DMS 273 (cell line): ENCODE data around the gene CAMK1G.

Experiments used
- DNase-seq: peaks from one replicate; lab custom pipeline; 2025; ENCODE audit not compliant: unreplicated experiment; lab: John Stamatoyannopoulos, UW

The CAMK1G gene

DNA sequence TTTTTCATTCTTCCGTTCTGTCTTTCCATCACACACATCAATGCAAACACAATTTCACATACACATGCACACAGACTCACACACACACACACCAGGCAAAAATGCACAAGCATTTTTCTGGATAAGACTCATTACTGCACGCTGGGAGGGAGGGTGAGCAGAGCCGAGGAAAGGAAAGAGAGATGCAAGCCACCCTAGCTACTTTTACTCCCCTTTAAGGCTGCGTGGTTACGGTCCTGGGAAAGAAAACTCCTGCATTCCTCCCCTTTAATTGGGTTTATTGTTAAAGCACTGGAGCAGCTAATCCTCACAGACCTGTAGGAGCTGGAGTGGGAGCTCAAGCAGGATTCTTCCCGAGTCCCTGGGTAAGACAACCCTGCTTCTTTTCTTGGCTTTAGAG is at the start of gene CAMK1G:
Gene CAMK1G, plus strand, starts transcription at position 307 of the 400 bp plus-strand sequence. CDS start 11,270 bp downstream, outside the sequence.
- DNase-seq: peak; percentile 69

DNA sequence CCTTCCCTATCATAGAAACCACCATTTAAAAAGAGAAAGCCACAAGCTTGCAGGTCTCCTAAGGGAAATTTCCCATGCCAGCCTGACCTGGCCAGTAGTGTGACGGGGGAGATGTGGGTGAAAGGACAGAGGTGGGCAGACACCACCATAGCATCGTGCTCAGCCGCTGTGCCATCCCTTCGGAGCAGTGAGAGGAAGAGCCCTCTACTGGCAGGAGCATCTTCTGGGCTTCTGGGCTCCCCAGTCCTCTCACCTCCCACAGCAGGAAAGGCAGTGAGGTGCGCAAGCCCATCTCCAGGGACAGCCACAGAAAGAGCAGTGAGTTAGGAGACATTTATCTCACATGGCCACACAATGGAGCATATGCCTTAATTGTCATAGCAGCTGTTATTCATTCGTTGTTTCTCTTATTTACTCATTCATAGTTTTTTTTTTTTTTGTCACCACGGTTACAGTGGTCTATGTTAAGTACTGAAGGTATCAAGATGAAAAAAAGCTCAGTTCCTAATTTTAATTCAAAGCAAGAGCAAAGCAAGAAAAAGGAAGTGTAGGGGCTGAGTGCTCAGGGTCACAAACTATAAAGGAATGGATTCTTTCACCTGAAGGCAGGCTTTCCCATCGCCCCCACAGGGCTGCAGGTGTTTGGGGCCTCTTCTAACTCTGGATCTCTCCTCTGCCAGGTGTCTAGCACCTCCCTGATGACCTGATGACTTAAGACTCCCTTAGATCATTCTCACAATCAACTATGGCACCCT is 48.8 kb upstream of the CAMK1G start:
- DNase-seq: no peak

- no peak for DNase-seq
Measured at GRCh38 chr1:209536843-209537242, 46.7 kb upstream of the CAMK1G start.

- DNase-seq: no peak
Measured at GRCh38 chr1:209537336-209538114, 46.0 kb upstream of the CAMK1G start.

GRCh38 chr1:209539576-209539975 is 43.9 kb upstream of the CAMK1G start:
- no peak for DNase-seq

DNA sequence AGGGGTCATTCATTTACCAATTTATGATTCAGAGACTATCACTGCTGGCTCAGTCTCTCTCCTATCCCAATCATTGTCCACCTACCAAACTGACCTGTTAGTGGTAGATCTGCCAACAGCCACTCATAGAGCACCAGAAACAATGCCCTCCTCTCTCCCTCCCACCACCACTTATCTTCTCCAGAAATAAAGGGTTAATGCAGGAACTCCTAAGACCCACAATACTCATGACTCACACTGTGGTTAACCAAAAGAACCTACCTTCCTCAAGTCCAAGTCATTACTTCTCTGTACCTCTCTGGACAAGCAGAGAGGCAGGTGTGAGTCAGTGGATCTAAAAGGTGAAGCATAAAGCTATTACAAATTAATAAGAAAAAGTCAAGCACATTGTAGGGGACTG is 40.9 kb upstream of the CAMK1G start:
- no peak for DNase-seq

DNA sequence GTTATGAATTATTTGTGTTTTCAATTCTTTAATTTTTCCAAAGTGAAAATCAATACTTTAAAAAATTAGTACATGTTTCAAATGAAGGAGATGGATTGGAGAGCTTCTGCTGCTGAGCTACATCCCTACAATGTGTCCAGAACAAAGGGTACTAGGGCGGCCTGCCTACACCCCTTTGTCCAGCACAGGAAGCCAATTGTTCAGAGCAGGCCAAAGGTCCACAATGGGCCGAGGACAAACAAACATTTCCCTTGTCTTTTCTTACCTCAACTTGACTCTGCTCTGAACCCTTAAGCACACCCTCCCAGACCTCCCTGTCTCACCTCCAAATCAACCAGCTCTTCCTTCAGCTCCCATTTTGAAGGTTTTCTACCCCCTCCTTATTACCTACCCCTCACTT is 39.4 kb upstream of the CAMK1G start:
- no peak for DNase-seq

DNA sequence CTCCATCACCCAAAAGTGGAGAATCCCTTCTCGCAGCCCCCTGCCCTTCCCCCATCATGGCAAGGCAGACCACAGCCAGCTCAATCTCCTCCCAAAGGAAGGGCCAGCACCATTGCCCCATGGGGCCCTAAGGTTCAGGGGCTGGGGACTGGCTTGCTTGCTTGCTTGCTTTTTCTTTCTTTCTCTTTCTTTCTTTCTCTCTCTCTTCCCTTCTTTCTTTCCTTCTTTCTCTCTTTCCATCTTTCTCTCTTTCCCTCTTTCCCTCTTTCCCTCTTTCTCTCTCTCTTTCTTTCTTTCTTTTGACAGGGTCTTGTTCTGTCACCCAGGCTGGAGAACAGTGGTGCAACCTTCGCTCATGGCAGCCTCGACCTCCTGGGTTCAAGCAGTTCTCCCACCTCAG is 38.1 kb upstream of the CAMK1G start:
- DNase-seq: no peak

DNA sequence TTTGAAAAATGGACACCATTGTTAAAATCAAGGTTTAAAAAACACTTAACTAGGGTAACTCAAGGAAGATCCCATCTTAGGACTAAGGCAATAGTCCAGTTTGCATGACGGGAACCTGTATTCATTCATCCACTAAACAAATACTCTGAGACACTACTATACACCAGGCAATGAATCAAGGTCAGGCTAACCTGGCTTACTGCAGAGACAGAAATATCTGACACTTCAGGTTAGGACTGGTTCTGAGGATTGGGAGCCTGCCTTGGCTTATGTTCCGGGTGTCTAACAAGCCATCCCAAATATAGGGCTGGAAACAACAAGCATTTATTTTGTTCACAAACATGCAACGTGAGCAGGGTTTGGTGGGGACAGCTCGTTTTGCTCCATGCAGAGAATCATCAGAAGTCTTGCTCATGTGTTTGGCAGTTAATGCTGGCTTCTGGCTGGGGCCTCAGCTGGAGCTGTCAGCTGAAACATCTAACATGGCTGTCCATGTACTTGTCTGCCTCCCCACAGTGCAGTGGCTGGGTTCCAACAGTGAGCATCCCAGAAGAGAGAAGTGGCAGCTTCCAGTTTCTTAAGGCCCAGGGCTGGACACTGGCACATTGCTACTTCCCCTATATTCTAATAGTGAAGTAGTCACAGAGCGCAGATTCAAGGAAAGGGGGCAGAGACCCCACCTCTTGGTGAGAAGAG is 37.0 kb upstream of the CAMK1G start:
- DNase-seq: no peak

DNA sequence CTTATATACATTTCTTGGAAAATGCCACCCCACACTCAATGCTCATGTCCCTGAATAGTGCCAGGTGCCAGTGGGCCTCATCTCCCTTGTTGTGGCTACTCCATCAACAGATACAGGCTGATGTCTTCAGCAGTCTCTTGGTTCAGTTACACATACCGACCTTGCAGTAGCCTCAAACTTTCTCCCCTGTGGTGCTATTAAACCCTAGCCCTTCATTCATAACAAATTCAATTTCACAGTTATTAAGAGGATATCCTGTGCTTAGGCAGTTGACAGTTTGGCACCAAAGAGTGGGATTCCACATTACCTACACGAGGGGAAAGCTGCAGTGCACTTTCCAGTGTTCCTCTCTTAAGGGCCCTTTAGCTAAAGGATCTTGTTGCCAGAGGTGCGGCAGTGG is 35.9 kb upstream of the CAMK1G start:
- DNase-seq: no peak

DNA sequence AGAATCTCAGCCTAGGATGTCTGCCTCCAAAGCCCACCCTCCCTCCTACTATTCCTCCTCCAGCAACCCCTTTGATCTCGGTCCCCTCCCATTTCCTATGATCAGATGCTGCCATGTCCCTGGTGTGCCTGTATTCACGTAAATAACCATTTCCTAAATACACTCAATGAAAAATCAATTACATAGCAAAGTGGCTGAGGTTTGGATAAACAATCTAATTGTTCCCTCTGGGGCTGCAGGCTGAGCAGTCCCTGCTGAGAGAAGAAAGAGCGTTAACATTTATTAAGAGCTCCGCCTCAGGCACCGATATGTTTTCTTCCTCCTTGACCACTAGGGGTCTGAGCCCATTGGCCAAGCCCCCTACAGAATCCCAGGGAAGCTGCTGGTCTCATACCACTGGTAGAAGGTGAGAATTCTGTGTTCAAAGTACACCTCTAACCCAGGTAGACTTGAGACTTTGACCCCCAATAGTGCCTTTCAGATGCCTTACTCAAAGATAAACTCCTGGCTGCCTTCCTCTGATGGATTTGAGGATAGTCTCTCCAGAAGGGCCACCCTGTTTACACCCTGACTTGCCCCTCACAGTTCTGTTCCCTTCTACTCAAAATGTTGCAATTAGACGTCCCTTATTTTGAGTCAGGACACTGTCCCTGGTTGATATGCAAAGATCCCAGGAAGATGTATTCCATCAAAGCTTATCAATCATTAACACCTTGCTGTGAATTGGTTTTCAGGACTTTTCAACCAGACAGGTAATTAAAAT is 33.9 kb upstream of the CAMK1G start:
- peak; percentile 38 for DNase-seq

GRCh38 chr1:209550519-209550918 is 33.0 kb upstream of the CAMK1G start:
- no peak for DNase-seq

DNA sequence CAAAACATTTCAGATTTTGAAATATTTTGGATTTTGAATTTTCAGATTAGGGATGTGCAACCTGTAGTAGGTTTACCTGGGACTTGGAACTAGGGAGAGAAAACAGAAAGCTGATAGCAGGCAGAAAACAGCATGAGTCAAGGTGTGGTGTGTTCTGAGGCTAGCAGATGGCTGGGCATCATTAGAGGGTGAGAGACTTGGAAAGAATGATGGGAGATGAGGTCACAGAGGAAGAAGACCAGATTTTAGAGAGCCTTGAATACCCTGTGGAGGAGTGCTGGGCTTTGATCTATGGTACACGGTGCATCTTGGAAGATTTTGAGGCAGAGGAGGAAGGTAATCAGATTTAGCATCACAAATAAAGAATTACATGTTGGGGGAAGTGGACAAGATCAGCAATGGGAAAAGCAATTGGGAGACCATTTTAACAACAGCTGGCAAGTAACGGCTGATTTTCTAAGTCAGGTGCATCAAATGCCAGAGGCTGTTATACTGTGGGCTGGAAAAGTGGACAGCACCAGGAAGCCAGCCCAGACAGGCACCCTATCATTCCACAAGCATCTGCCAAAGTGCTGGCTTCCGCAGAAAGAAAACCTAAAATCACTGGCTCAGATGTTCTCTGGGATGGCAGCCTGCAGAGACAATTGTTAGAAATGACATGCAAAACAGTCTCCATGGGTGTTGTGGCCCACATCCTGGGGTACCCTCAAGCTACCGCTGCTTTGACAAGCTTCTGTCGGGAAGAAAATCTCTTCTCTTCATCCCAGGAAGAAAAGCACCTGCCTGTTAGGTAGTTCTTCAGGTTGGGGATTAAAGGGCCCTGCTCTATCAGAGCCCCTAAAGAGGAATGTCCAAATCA is 30.9 kb upstream of the CAMK1G start:
- peak; percentile 73 for DNase-seq

GRCh38 chr1:209554761-209555611 is 28.5 kb upstream of the CAMK1G start:
- no peak for DNase-seq

GRCh38 chr1:209556162-209556690 is 27.3 kb upstream of the CAMK1G start:
- DNase-seq: no peak

DNA sequence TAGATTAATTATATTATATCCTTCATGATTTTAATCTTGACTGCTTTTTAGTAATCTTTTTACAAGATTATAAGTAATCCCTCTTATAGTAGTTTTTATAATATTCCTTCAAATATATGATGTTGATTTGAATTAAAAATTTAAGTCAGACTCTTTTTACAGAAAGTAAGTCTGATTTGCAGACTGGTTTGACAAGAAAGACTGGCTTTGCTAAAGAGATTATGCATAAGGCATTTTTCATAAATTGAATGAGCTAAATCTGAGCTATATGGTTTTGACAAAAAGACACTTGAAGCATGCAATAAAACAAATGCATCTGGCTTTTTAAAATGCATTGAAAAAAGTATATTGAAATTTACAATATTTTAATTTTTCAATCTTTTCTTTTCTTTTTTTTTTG is 26.3 kb upstream of the CAMK1G start:
- no peak for DNase-seq

DNA sequence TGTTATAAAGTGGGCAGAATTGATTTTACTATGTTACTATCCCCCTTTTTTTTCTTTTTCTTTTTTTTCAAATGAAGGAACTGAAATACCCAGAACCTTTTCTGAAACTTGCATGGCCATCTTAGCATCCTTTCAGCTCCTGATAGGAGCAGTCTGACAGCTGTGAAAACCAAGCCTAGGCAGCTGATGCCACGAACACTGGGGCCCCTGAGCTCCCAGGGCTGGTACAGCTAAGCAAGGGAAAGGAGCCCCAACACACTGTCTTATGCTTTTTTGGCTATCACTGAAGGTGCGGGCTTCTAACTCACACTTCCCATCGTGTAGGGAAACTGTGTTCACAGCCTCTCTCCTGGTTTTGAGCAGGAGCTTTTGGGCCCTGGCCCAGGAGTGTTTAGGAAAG is 23.0 kb upstream of the CAMK1G start:
- DNase-seq: peak; percentile 13

- DNase-seq: no peak
Measured at GRCh38 chr1:209560952-209561351, 22.6 kb upstream of the CAMK1G start.

DNA sequence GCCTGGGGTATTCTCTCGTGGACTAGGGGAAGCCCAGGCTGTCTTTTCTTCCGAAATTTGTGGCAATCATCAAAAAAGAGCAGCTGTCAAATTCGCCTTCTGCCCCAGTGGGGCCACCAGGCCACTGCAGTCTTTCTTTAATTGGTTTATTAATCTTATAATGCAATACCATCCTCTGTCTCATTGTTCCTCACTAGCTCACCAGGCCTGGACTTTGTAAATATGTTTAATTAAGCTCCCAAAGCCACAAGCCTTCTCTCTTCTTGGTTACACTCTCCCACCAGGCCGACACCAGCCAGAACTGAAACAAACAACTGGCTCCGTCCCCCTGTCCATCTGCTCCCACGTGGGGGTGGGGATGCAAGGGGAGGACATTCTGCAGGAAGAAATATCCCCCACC is 22.0 kb upstream of the CAMK1G start:
- peak; percentile 79 for DNase-seq
